ENCODE results near the gene DIP2C.

The DIP2C gene

DNA sequence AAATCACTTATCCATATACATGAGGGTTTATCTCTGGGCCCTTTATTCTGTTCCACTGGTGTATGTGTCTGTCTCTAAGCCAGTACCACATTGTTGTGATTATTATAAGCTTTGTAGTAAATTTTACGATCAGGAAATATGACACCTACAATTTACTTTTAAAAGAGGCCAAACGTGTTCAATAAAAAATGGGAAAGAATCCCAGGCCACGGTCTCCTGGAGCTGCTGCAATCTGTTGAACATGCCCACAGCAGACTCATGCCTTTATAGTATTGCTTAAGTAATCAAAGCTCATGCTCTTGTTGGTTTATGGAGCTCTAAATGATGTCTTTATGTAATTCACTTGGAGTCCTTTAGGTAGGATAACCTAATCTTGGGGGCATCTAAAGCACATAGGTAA is 281.2 kb downstream of the DIP2C start:
- no peaks in the 10 kb centered on the region for H3K9me3 ChIP-seq
- TF ChIP-seq, protein P1, sequence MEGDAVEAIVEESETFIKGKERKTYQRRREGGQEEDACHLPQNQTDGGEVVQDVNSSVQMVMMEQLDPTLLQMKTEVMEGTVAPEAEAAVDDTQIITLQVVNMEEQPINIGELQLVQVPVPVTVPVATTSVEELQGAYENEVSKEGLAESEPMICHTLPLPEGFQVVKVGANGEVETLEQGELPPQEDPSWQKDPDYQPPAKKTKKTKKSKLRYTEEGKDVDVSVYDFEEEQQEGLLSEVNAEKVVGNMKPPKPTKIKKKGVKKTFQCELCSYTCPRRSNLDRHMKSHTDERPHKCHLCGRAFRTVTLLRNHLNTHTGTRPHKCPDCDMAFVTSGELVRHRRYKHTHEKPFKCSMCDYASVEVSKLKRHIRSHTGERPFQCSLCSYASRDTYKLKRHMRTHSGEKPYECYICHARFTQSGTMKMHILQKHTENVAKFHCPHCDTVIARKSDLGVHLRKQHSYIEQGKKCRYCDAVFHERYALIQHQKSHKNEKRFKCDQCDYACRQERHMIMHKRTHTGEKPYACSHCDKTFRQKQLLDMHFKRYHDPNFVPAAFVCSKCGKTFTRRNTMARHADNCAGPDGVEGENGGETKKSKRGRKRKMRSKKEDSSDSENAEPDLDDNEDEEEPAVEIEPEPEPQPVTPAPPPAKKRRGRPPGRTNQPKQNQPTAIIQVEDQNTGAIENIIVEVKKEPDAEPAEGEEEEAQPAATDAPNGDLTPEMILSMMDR (IDR thresholded peaks at IDR 0.05), result no peak
- intact Hi-C loops (cut with DNase I; ENCODE audit: low total_unique reads), result no loop called here
- H3K4me3 ChIP-seq, result no peak overlapping the region
- no peak overlapping the region for H3K27ac ChIP-seq
- H3K36me3 ChIP-seq, result peaks cover 32 to 65% (median 42%) of the 10 kb centered on the region in 3 donors
- H3K27me3 ChIP-seq, result no peaks in the 10 kb centered on the region
- no peak for DNase-seq
- no peaks in the 10 kb centered on the region for H3K4me1 ChIP-seq

DNA sequence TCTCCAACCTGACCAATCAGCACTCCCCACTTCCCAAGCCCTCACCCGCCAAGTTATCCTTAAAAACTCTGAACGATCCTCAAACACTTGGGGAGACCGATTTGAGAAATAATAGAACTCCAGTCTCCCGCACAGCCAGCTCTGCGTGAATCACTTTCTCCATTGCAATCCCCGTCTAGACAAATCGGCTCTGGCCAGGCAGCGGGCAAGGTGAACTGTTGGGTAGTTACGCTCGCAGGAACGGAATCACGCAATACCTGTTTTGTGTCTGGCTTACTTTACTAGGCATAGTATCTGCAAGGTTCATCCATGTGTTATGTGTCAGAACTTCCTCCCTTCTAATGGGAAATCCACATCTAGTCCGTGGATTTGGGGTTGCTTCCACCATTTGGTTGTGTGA is 282.5 kb downstream of the DIP2C start:
- TF ChIP-seq, protein P1 (IDR thresholded peaks at IDR 0.05), result no peak
- intact Hi-C loops (cut with DNase I; ENCODE audit: low total_unique reads), result no loop called here
- Histone ChIP-seq H3K4me3 (no peak overlapping the region), H3K27ac (no peak overlapping the region), H3K9me3 (no peaks in the 10 kb centered on the region), H3K27me3 (no peaks in the 10 kb centered on the region), H3K4me1 (no peaks in the 10 kb centered on the region), H3K36me3 (peaks cover 28 to 53% (median 41%) of the 10 kb centered on the region in 3 donors)
- DNase-seq, result no peak

DNA sequence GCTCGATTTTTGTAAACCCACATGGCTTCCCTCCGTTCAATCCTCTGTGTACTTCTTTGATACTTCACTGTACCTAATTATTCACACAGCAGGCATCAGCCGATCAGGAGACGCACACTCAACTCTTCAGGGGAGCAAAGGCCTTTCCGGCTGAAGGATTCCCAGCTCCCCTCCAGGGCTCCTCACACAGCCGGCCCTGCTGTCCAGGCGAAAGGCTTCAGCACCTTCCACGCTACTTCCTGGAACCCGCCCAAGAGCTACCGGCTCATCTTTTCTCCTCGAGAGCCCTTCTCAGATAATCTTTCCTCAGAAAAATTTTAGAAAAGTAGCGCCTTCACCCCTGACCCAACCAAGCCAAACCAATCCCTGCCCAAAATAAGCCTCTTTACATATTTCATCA is 283.8 kb downstream of the DIP2C start:
- DNase-seq, result no peak
- Histone ChIP-seq H3K27me3 (no peaks in the 10 kb centered on the region), H3K27ac (no peak overlapping the region), H3K36me3 (peaks cover 24 to 43% (median 38%) of the 10 kb centered on the region in 3 donors), H3K4me1 (no peaks in the 10 kb centered on the region), H3K9me3 (no peaks in the 10 kb centered on the region), H3K4me3 (no peak overlapping the region)
- intact Hi-C loops (cut with DNase I; ENCODE audit: low total_unique reads), result no loop called here
- TF ChIP-seq, protein P1 (IDR thresholded peaks at IDR 0.05), result no peak

DNA sequence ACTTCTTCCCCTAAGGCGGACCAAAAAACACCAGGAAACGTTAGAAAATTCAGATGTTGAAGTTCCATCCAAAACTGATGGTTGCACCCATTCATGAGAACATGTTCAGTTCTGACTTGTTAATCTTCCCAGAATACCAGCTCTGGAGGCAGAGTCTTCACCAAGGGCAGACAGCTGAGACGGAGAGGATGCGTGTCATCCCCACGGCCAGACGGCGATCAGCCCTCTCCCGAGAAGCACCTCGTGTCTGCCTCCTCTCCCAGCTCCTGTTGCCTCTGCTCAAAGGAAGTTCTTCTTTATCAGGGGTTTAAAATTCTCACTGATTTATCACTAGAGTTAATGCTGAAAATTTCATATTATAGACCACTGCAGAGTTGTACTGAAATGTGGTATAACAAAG is 284.5 kb downstream of the DIP2C start:
- no peak overlapping the region for H3K4me3 ChIP-seq
- no peaks in the 10 kb centered on the region for H3K4me1 ChIP-seq
- no peaks in the 10 kb centered on the region for H3K27me3 ChIP-seq
- TF ChIP-seq, protein P1 (IDR thresholded peaks at IDR 0.05), result no peak
- H3K36me3 ChIP-seq, result peaks cover 23 to 41% (median 38%) of the 10 kb centered on the region in 3 donors
- no peak for DNase-seq
- no peak overlapping the region for H3K27ac ChIP-seq
- intact Hi-C loops (cut with DNase I; ENCODE audit: low total_unique reads), result no loop called here
- H3K9me3 ChIP-seq, result no peaks in the 10 kb centered on the region

DNA sequence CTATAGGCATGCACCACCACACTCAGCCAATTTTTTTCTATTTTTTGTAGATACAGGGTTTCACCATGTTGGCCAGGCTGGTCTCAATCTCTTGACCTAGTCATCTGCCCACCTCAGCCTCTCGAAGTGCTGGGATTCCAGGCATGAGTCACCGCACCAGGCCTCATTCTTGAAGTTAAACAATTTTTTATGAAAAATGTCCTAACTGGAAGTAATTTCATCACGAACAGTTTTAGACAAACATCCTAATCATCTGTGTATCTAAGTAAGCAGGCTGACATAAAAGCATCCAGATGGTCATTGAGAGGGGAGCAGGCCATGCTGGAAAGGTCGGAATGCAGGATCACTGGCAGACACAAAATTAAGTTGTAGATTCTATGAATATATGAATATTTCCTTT is 285.1 kb downstream of the DIP2C start:
- no peak overlapping the region for H3K4me3 ChIP-seq
- H3K9me3 ChIP-seq, result no peaks in the 10 kb centered on the region
- no peak for DNase-seq
- TF ChIP-seq, protein P1 (IDR thresholded peaks at IDR 0.05), result no peak
- H3K4me1 ChIP-seq, result no peaks in the 10 kb centered on the region
- H3K27ac ChIP-seq, result no peak overlapping the region
- H3K27me3 ChIP-seq, result no peaks in the 10 kb centered on the region
- intact Hi-C loops (cut with DNase I; ENCODE audit: low total_unique reads), result no loop called here
- peaks cover 23 to 43% (median 38%) of the 10 kb centered on the region in 3 donors for H3K36me3 ChIP-seq

DNA sequence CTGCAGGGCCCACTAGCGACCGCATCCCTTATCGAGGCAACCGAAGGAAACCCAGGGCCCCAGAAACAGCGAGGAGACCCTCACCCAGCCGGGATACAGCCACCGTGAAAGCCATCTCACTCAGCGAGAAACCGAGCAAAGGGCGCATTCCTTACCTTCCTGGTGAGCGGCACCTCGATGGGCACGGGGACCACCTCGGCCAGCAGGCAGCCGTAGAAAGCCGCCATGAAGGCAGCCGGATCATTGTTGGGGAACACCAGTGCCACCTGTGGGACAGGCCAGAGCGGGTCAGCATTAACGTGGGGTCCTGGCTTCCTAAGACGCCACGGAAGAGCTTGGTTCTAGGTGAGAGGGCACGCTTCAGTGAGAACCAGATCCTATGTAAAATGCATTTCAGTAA is 290.5 kb downstream of the DIP2C start:
- intact Hi-C loops (cut with DNase I; ENCODE audit: low total_unique reads), result no loop called here
- TF ChIP-seq, protein P1 (IDR thresholded peaks at IDR 0.05), result no peak
- H3K36me3 ChIP-seq, result peaks cover 4 to 13% (median 7%) of the 10 kb centered on the region in 3 donors
- no peak overlapping the region for H3K27ac ChIP-seq
- no peaks in the 10 kb centered on the region for H3K27me3 ChIP-seq
- no peaks in the 10 kb centered on the region for H3K9me3 ChIP-seq
- no peak for DNase-seq
- H3K4me3 ChIP-seq, result no peak overlapping the region
- H3K4me1 ChIP-seq, result peaks cover 0 to 15% (median 6%) of the 10 kb centered on the region in 4 donors
